Adrenal gland (tissue), 12 donors: ENCODE results near the gene CEPT1. TPM values are rescaled to one million over a fixed set of nuclear protein-coding genes. Genes with fewer than 3 reads are reported as not detected.

Experiments used
- DNase-seq, 7 donors: peaks; one replicate each; pipeline ENCODE4 v3.0.0-alpha.2; 2019 to 2020
- H3K27ac ChIP-seq, 5 donors: fragments of 200-600 bp; sonication (generic) in 4 of 5; 1 replicate in 3 of 5; 2 replicates in 2 of 5; pipeline versions ENCODE4 v1.5.1 to v1.8.0; 2016 to 2020; ENCODE audit warnings: mild to moderate bottlenecking in 1 of 5
- H3K27me3 ChIP-seq: fragments of 200-600 bp; 2 replicates; pipeline ENCODE4 v1.8.0; 2021
- H3K36me3 ChIP-seq, 2 donors: fragments of 200-600 bp; replicated peaks in 1 of 2; 1 replicate in 1 of 2; 2 replicates in 1 of 2; pipeline versions ENCODE4 v1.5.1 to v1.8.0; 2018 to 2022
- H3K4me1 ChIP-seq, 2 donors: fragments of 200-600 bp; replicated peaks in 1 of 2; 1 replicate in 1 of 2; 2 replicates in 1 of 2; pipeline versions ENCODE4 v1.5.1 to v1.8.0; 2018 to 2021
- H3K4me3 ChIP-seq, 4 donors: fragments of 200-600 bp; sonication (generic) in 3 of 4; one replicate each; pipeline ENCODE4 v1.5.1; 2016 to 2018
- H3K9me3 ChIP-seq, 3 donors: fragments of 200-600 bp; sonication (generic) in 1 of 3; replicated peaks in 1 of 3; 1 replicate in 2 of 3; 2 replicates in 1 of 3; pipeline versions ENCODE4 v1.5.1 to v1.8.0; 2016 to 2021
- POLR2A ChIP-seq, 2 donors: fragments of 450-650 bp; IDR thresholded peaks; one replicate each; pipeline ENCODE4 v1.6.1; 2017; ENCODE audit warnings: antibody characterized with exemption in 2 of 2, mild to moderate bottlenecking in 2 of 2, moderate library complexity in 1 of 2
- WGBS, 4 donors: extraction: QIAGEN DNeasy Blood & Tissue Kit in 2 of 4; methylation state at CpG; one replicate each; pipeline versions ENCODE4 v1.1.5 to v1.1.7; 2013 to 2017; 5-methylcytosine and 5-hydroxymethylcytosine counted together
- intact Hi-C, 2 donors: fragments of 100-400 bp; cut with DNase I; formaldehyde crosslinking; loops; one replicate each; pipeline versions ENCODE4 v1.14.1 to v1.15.0; 2022 to 2023
- polyA plus RNA-seq, 3 donors: library from polyadenylated mRNA; stranded (reverse); fragments of 200-250 nt in 2 of 3; fragments of 350-450 nt in 1 of 3; fragmentation: Illumina TruSeq in 1 of 3; extraction: RNeasy Lipid Tissue Mini Kit (QIAGEN cat#74804) in 1 of 3; gene quantifications; one replicate each; pipeline ENCODE4 v1.2.3, GENCODE V29; 2013 to 2014
- total RNA-seq, 9 donors: library from RNA; depleted of rRNA in 4 of 9; stranded (reverse); fragments of >200 nt in 4 of 9; fragments of 120-200 nt in 1 of 9; fragmentation: NEBNext Ultra II Directional in 1 of 9; extraction: Animal tissue kit (Norgen Biotek cat#: 25700) in 1 of 9; gene quantifications; one replicate each; pipeline versions ENCODE4 v1.1.0 to v1.2.4, GENCODE V29; 2013 to 2023
- TF ChIP-seq, protein P1 (sequence below), 6 experiments: fragments of 450-650 bp in 4 of 6; fragments of 200-600 bp in 2 of 6; sonication (generic) in 1 of 6; IDR thresholded peaks; 1 replicate in 5 of 6; 2 replicates in 1 of 6; pipeline versions ENCODE4 v1.5.1 to v1.8.0; 2016 to 2021; ENCODE audit warnings: antibody characterized with exemption in 6 of 6, mild to moderate bottlenecking in 2 of 6, moderate library complexity in 1 of 6
- donor health status: healthy with polysubstance abuse.
- donor health status: Bipolar disorder and iron deficiency.
- donor health status: DM: yes; HTN: yes; CAD: no.
- donor health status: DM: no; HTN: no; CAD: no.
- donor health status: DM: no; HTN: no; CAD: no.
- donor health status: DM: yes; HTN: yes; CAD: no.

CEPT1 gene
- total and polyA plus RNA-seq, 12 donors: 17.0 to 55.8 (median 38.1) TPM

DNA sequence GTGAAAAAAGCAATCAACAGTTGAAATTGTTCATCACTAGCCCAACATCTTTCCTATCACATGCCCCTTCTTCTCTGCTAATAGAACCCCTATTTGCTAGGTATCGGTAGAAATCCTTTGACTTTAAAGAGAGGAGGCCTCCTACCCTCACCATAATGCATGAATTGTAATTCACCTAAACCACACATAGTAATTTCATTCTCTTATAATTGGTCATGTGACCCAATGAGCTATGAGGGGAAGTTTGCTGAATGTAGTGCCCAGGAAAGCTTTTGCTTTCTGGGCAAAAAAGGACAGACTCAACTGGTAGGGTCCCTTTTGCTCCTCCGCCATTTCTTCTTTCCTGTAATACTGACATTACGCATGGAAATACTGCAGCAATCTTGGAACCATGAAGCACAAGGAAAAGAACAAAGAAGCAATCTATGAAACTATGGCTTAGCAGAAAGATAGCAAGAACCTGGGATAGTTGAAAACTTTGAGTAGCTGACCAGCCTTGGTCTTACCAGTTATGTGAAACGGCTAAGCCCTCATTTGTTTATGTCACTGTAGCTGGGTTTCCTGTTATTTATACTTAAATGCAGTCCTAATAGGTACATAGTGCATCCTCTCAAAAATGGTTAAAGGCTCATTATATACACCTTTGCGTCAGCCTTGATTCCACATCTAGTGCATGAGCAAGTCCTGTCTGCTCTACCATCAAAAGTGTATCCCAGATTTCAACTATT lies 77.3 kb downstream of the CEPT1 start:
- H3K4me1 ChIP-seq: peaks cover 11 to 16% of the 10 kb centered on the region in 2 donors
- no peak overlapping the region for H3K4me3 ChIP-seq
- H3K27ac ChIP-seq: no peak overlapping the region
- DNase-seq: no peak
- H3K27me3 ChIP-seq: no peaks in the 10 kb centered on the region
- WGBS, 4 donors: 69 to 76% (median 74%) methylated on average over 5 of the region's 5 CpGs
- no peaks in the 10 kb centered on the region for H3K36me3 ChIP-seq
- TF ChIP-seq, protein P1, sequence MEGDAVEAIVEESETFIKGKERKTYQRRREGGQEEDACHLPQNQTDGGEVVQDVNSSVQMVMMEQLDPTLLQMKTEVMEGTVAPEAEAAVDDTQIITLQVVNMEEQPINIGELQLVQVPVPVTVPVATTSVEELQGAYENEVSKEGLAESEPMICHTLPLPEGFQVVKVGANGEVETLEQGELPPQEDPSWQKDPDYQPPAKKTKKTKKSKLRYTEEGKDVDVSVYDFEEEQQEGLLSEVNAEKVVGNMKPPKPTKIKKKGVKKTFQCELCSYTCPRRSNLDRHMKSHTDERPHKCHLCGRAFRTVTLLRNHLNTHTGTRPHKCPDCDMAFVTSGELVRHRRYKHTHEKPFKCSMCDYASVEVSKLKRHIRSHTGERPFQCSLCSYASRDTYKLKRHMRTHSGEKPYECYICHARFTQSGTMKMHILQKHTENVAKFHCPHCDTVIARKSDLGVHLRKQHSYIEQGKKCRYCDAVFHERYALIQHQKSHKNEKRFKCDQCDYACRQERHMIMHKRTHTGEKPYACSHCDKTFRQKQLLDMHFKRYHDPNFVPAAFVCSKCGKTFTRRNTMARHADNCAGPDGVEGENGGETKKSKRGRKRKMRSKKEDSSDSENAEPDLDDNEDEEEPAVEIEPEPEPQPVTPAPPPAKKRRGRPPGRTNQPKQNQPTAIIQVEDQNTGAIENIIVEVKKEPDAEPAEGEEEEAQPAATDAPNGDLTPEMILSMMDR (IDR thresholded peaks at IDR 0.05): no peak
- no peak for TF ChIP-seq POLR2A (IDR thresholded peaks at IDR 0.05)
- H3K9me3 ChIP-seq: no peaks in the 10 kb centered on the region
- intact Hi-C loops: no loop called here

DNA sequence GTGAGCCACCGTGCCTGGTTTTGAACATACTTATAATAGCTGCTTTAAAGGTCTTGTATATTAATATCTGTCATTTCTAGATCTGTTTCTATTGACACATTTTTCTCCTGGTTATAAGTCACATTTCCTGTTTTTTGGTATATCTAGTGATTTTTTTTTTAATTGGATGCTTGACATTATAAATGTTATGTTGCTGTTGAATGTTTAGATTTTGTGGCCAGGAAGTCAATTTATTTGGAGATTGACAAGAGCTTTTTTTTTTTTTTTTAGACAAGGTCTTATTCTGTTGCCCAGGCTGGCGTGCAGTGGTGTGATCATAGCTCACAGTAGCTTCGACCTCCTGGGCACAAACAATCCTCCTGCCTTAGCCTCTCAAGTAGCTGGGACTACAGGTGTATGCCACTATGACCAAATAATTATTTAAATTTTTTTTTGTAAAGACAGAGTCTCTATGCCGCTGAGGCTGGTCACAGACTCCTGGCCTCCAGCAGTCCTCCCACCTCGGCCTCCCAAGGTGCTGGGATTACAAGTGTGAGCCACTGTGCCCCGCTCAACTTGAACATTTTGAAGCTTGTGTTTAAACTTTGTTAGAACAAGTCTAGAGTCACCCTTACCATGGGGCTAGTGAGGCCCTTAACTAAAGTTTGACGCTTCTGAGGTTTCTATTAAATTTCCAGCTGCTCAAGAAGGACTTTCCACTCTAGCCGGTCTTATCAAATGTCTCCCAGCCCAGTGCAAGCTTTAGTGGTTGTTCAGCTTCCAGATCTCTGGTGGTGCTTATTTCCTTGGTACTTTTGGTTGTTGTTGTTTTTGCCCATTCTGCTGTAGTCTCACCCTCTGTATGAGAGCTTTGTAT lies 78.9 kb downstream of the CEPT1 start:
- DNase-seq: no peak
- Histone ChIP-seq H3K27me3 (no peaks in the 10 kb centered on the region), H3K27ac (no peak overlapping the region), H3K9me3 (no peaks in the 10 kb centered on the region), H3K4me1 (peaks cover 8 to 10% of the 10 kb centered on the region in 2 donors), H3K36me3 (no peaks in the 10 kb centered on the region), H3K4me3 (no peak overlapping the region)
- 92 to 96% (median 94%) methylated on average over 8 of the region's 8 CpGs for WGBS, 4 donors
- intact Hi-C loops: no loop called here
- TF ChIP-seq, protein P1 (IDR thresholded peaks at IDR 0.05): no peak
- no peak for TF ChIP-seq POLR2A (IDR thresholded peaks at IDR 0.05)

DNA sequence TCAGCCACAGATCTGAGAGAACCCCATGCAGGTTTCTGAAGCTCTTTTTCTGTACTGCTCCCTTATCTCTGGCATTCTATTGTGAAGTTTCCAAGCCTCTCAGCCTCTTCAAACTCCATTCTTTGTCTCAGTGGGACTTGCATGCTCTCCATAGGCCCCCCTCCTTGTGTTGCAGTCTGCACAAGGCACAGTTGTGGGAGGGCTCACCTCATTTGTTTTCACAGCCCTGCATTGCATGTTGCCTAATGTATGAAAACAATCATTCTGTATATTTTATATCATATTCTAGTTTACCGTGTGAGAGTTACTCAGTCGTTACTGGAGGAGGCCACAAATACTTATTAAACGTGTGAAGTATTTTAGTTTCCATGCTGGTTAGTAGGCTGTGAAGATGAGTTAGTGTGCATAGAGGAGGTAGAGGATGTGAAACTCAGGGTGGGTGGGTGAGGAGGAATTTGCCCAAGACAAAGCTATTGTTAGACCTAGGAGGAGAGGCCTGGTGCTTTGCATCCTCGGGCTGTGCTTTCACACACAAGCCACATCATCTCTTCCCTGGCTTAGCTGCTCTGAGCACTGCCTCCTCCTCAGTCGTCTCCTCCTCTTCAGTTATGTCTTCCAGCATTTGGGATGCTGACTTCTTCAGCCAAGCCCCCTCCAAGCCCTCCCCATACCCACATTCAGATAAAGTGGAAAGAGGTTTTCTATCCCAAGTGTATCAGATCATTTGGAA lies 79.7 kb downstream of the CEPT1 start:
- no peak for DNase-seq
- intact Hi-C loops: loop anchor here (5.0 kb wide), 2 partner anchors 178 to 183 kb away; no protein-coding TSS in a partner anchor
- TF ChIP-seq, protein P1 (IDR thresholded peaks at IDR 0.05): no peak
- TF ChIP-seq POLR2A (IDR thresholded peaks at IDR 0.05): no peak
- no peak overlapping the region for H3K4me3 ChIP-seq
- peaks cover 8 to 10% of the 10 kb centered on the region in 2 donors for H3K4me1 ChIP-seq
- H3K9me3 ChIP-seq: no peaks in the 10 kb centered on the region
- no peak overlapping the region for H3K27ac ChIP-seq
- WGBS, 4 donors: 65 to 72% (median 68%) methylated on average over 5 of the region's 5 CpGs
- no peaks in the 10 kb centered on the region for H3K27me3 ChIP-seq
- H3K36me3 ChIP-seq: no peaks in the 10 kb centered on the region
